ENCODE data around the gene MYLK4.
A peak's percentile ranks its signal among the peaks of the same experiment; 100 is the strongest.

MYLK4 gene

DNA sequence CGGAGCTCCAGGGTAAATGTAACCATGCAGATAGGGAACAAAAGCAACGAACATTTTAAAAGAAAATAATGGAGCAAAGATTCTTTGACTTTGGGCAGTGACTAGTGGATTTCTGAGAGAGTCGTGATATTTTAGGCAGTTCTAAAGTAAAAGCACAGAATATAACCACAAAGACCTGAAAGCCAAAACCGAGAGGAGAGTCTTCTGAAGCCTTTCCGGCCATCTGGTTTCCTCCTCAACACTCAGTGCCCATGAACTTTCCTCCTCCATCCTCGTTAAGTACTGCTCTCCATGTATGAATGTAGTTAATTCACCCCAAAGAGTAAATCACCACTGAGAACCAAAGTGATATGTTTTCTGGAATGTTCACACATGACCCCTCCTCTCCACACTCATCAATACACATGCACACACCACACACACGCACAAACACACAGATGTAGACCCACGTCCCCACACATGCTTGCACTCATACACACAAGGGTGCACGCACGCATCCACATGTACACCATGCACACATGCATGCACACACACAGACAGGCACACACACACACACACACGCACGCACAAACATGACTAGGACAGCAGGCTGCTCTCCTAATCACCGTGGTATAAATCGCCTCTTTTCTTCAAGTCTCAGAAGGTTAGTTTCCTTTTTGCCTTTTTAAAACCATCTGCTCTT is 109.5 kb downstream of the MYLK4 start:
- DNase-seq (ENCODE audit: low read depth, low spot score): no peak
- Histone ChIP-seq H3K27me3 (ENCODE audit: control insufficient read depth, insufficient read depth, low read length) (no peaks in the 10 kb centered on the region), H3K36me3 (ENCODE audit: control insufficient read depth, insufficient read depth, low read length) (no peaks in the 10 kb centered on the region; the same call in 1 of the 2 replicates), H3K4me3 (ENCODE audit: low read length) (no peak overlapping the region), H3K27ac (ENCODE audit: low read length) (no peak overlapping the region), H3K4me1 (ENCODE audit: control insufficient read depth, insufficient read depth, low read length) (peaks cover 6% of the 10 kb centered on the region), H3K9me3 (ENCODE audit: control insufficient read depth, insufficient read depth, low read length) (no peaks in the 10 kb centered on the region)
- no CpG with 5 or more reads among the region's 14 CpGs for WGBS (ENCODE audit: insufficient coverage, insufficient read length)

- no peak for DNase-seq (ENCODE audit: low read depth, low spot score)
- Histone ChIP-seq H3K9me3 (ENCODE audit: control insufficient read depth, insufficient read depth, low read length) (no peaks in the 10 kb centered on the region), H3K27ac (ENCODE audit: low read length) (no peak overlapping the region), H3K4me1 (ENCODE audit: control insufficient read depth, insufficient read depth, low read length) (peaks cover 6% of the 10 kb centered on the region), H3K27me3 (ENCODE audit: control insufficient read depth, insufficient read depth, low read length) (no peaks in the 10 kb centered on the region), H3K36me3 (ENCODE audit: control insufficient read depth, insufficient read depth, low read length) (no peaks in the 10 kb centered on the region; the same call in 1 of the 2 replicates), H3K4me3 (ENCODE audit: low read length) (no peak overlapping the region)
- WGBS (ENCODE audit: insufficient coverage, insufficient read length): no CpG with 5 or more reads among the region's 4 CpGs
Measured at GRCh38 chr6:2640551-2640950, 110.2 kb downstream of the MYLK4 start.

GRCh38 chr6:2639896-2640295 is 110.8 kb downstream of the MYLK4 start:
- Histone ChIP-seq H3K9me3 (ENCODE audit: control insufficient read depth, insufficient read depth, low read length) (no peaks in the 10 kb centered on the region), H3K36me3 (ENCODE audit: control insufficient read depth, insufficient read depth, low read length) (no peaks in the 10 kb centered on the region; the same call in 1 of the 2 replicates), H3K27ac (ENCODE audit: low read length) (no peak overlapping the region), H3K27me3 (ENCODE audit: control insufficient read depth, insufficient read depth, low read length) (no peaks in the 10 kb centered on the region), H3K4me1 (ENCODE audit: control insufficient read depth, insufficient read depth, low read length) (peaks cover 6% of the 10 kb centered on the region), H3K4me3 (ENCODE audit: low read length) (no peak overlapping the region)
- no peak for DNase-seq (ENCODE audit: low read depth, low spot score)
- no CpG with 5 or more reads among the region's 8 CpGs for WGBS (ENCODE audit: insufficient coverage, insufficient read length)

- Histone ChIP-seq H3K4me3 (ENCODE audit: low read length) (no peak overlapping the region), H3K9me3 (ENCODE audit: control insufficient read depth, insufficient read depth, low read length) (no peaks in the 10 kb centered on the region), H3K36me3 (ENCODE audit: control insufficient read depth, insufficient read depth, low read length) (no peaks in the 10 kb centered on the region; the same call in 1 of the 2 replicates), H3K27me3 (ENCODE audit: control insufficient read depth, insufficient read depth, low read length) (no peaks in the 10 kb centered on the region), H3K27ac (ENCODE audit: low read length) (no peak overlapping the region), H3K4me1 (ENCODE audit: control insufficient read depth, insufficient read depth, low read length) (peaks cover 6% of the 10 kb centered on the region)
- WGBS (ENCODE audit: insufficient coverage, insufficient read length): no CpG with 5 or more reads among the region's 13 CpGs
- no peak for DNase-seq (ENCODE audit: low read depth, low spot score)
Measured at GRCh38 chr6:2639167-2639566, 111.6 kb downstream of the MYLK4 start.

GRCh38 chr6:2636672-2637071 is 114.0 kb downstream of the MYLK4 start:
- WGBS (ENCODE audit: insufficient coverage, insufficient read length): no CpG with 5 or more reads among the region's 19 CpGs
- DNase-seq (ENCODE audit: low read depth, low spot score): no peak
- no peaks in the 10 kb centered on the region; the same call in 1 of the 2 replicates for H3K36me3 ChIP-seq (ENCODE audit: control insufficient read depth, insufficient read depth, low read length)
- H3K9me3 ChIP-seq (ENCODE audit: control insufficient read depth, insufficient read depth, low read length): no peaks in the 10 kb centered on the region
- no peak overlapping the region for H3K27ac ChIP-seq (ENCODE audit: low read length)
- H3K27me3 ChIP-seq (ENCODE audit: control insufficient read depth, insufficient read depth, low read length): no peaks in the 10 kb centered on the region
- peaks cover 7% of the 10 kb centered on the region for H3K4me1 ChIP-seq (ENCODE audit: control insufficient read depth, insufficient read depth, low read length)
- no peak overlapping the region for H3K4me3 ChIP-seq (ENCODE audit: low read length)

GRCh38 chr6:2635911-2636310 is 114.8 kb downstream of the MYLK4 start:
- WGBS (ENCODE audit: insufficient coverage, insufficient read length): no CpG with 5 or more reads among the region's 12 CpGs
- no peaks in the 10 kb centered on the region; the same call in 1 of the 2 replicates for H3K36me3 ChIP-seq (ENCODE audit: control insufficient read depth, insufficient read depth, low read length)
- DNase-seq (ENCODE audit: low read depth, low spot score): no peak
- H3K4me3 ChIP-seq (ENCODE audit: low read length): no peak overlapping the region
- H3K27me3 ChIP-seq (ENCODE audit: control insufficient read depth, insufficient read depth, low read length): no peaks in the 10 kb centered on the region
- H3K9me3 ChIP-seq (ENCODE audit: control insufficient read depth, insufficient read depth, low read length): no peaks in the 10 kb centered on the region
- no peak overlapping the region for H3K27ac ChIP-seq (ENCODE audit: low read length)
- H3K4me1 ChIP-seq (ENCODE audit: control insufficient read depth, insufficient read depth, low read length): peaks cover 5% of the 10 kb centered on the region

- Histone ChIP-seq H3K27ac (ENCODE audit: low read length) (no peak overlapping the region), H3K4me3 (ENCODE audit: low read length) (peak overlapping the region; percentile 21; the same call in 1 of the 2 replicates), H3K36me3 (ENCODE audit: control insufficient read depth, insufficient read depth, low read length) (no peaks in the 10 kb centered on the region; the same call in 1 of the 2 replicates), H3K4me1 (ENCODE audit: control insufficient read depth, insufficient read depth, low read length) (peaks cover 4% of the 10 kb centered on the region), H3K27me3 (ENCODE audit: control insufficient read depth, insufficient read depth, low read length) (no peaks in the 10 kb centered on the region), H3K9me3 (ENCODE audit: control insufficient read depth, insufficient read depth, low read length) (no peaks in the 10 kb centered on the region)
- peak; percentile 75 for DNase-seq (ENCODE audit: low read depth, low spot score)
- no CpG with 5 or more reads among the region's 67 CpGs for WGBS (ENCODE audit: insufficient coverage, insufficient read length)
Measured at GRCh38 chr6:2634139-2634964, 116.4 kb downstream of the MYLK4 start.

- WGBS (ENCODE audit: insufficient coverage, insufficient read length): no CpG with 5 or more reads among the region's 13 CpGs
- no peak for DNase-seq (ENCODE audit: low read depth, low spot score)
- Histone ChIP-seq H3K4me3 (ENCODE audit: low read length) (no peak overlapping the region; the same call in 1 of the 2 replicates), H3K27me3 (ENCODE audit: control insufficient read depth, insufficient read depth, low read length) (no peaks in the 10 kb centered on the region), H3K4me1 (ENCODE audit: control insufficient read depth, insufficient read depth, low read length) (peaks cover 4% of the 10 kb centered on the region), H3K36me3 (ENCODE audit: control insufficient read depth, insufficient read depth, low read length) (no peaks in the 10 kb centered on the region; the same call in 1 of the 2 replicates), H3K27ac (ENCODE audit: low read length) (no peak overlapping the region), H3K9me3 (ENCODE audit: control insufficient read depth, insufficient read depth, low read length) (no peaks in the 10 kb centered on the region)
Measured at GRCh38 chr6:2633736-2634135, 117.0 kb downstream of the MYLK4 start.

DNA sequence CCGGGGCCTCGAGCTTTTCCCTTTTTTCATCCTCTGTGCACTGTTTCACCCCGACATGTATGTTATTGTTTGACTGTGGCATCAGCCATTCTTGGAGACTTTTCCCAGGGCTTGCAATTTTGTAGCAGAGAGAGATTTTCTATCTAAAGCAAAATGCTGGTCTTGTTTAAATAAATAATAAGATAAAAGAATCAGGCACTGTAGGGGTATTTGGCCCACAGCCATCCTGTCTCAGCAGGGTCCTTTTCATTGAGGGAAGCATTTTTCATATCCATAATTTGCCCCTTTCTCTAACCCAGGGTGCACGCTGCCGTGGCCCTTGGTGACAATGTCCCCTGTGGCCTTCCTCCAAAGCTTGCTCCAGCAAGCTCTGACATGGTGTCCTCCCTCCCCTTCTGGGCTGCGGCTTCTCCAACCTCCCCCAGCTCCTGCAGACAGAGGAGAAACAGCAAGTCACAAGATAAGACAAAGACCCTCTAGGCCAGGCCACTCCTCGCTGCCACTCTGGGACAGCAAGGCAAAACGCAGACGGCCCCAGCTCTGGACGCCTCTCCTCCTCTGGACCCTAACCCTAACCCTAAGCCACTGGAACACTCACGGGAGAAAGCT is 117.6 kb downstream of the MYLK4 start:
- Histone ChIP-seq H3K9me3 (ENCODE audit: control insufficient read depth, insufficient read depth, low read length) (no peaks in the 10 kb centered on the region), H3K27ac (ENCODE audit: low read length) (no peak overlapping the region), H3K4me3 (ENCODE audit: low read length) (no peak overlapping the region), H3K27me3 (ENCODE audit: control insufficient read depth, insufficient read depth, low read length) (no peaks in the 10 kb centered on the region), H3K4me1 (ENCODE audit: control insufficient read depth, insufficient read depth, low read length) (peaks cover 4% of the 10 kb centered on the region), H3K36me3 (ENCODE audit: control insufficient read depth, insufficient read depth, low read length) (no peaks in the 10 kb centered on the region)
- no peak for DNase-seq (ENCODE audit: low read depth, low spot score)
- WGBS (ENCODE audit: insufficient coverage, insufficient read length): no CpG with 5 or more reads among the region's 11 CpGs

DNA sequence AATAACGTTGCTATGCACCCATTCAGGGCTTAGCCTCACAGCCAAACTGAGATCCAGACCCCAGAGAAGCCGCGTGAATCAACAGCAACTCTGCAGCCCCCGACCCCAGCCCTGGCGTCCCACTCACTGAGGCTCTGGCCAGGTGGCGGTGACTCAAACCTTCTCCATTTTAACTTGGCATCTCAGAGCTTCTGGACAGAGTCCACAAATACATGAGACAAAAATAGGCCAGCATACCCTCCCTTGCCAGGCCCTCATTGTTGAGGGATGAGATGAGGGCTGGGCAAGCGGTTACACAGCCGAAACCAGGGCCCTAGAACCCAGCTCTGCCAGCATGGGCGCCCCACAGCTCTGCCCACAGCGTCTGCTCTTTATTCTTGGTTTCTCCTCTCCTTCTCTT is 118.4 kb downstream of the MYLK4 start:
- no peaks in the 10 kb centered on the region for H3K27me3 ChIP-seq (ENCODE audit: control insufficient read depth, insufficient read depth, low read length)
- no peak overlapping the region for H3K4me3 ChIP-seq (ENCODE audit: low read length)
- H3K9me3 ChIP-seq (ENCODE audit: control insufficient read depth, insufficient read depth, low read length): no peaks in the 10 kb centered on the region
- H3K4me1 ChIP-seq (ENCODE audit: control insufficient read depth, insufficient read depth, low read length): peaks cover 4% of the 10 kb centered on the region
- H3K27ac ChIP-seq (ENCODE audit: low read length): no peak overlapping the region
- DNase-seq (ENCODE audit: low read depth, low spot score): no peak
- WGBS (ENCODE audit: insufficient coverage, insufficient read length): no CpG with 5 or more reads among the region's 10 CpGs
- no peaks in the 10 kb centered on the region for H3K36me3 ChIP-seq (ENCODE audit: control insufficient read depth, insufficient read depth, low read length)

Measured in iPS DF 6.9 (cell line).